GM19193 (cell line): ENCODE results near the gene MCOLN3.

Experiments
- POLR2A ChIP-seq: IDR thresholded peaks from 4 replicates; pipeline ENCODE4 v1.6.1; 2011; ENCODE audit not compliant: insufficient read depth, insufficient read length; ENCODE audit errors: extremely low read depth

The MCOLN3 gene

GRCh38 chr1:85061711-85062424 is 13.6 kb upstream of the MCOLN3 start:
- TF ChIP-seq POLR2A = no peak

GRCh38 chr1:85060038-85060437 is 11.7 kb upstream of the MCOLN3 start:
- no peak for TF ChIP-seq POLR2A

- TF ChIP-seq POLR2A = no peak
Observed at GRCh38 chr1:85059563-85059962, 11.3 kb upstream of the MCOLN3 start.

- no peak for TF ChIP-seq POLR2A
Observed at GRCh38 chr1:85058786-85059185, 10.5 kb upstream of the MCOLN3 start.

- TF ChIP-seq POLR2A = no peak
Observed at GRCh38 chr1:85058311-85058710, 10.0 kb upstream of the MCOLN3 start.

GRCh38 chr1:85054664-85055063 is 6.4 kb upstream of the MCOLN3 start:
- no peak for TF ChIP-seq POLR2A

- no peak for TF ChIP-seq POLR2A
Observed at GRCh38 chr1:85049735-85050166, 1.5 kb upstream of the MCOLN3 start.

GRCh38 chr1:85047472-85048295 is 616 bp downstream of the MCOLN3 start:
- TF ChIP-seq POLR2A = no peak

- no peak for TF ChIP-seq POLR2A
Observed at GRCh38 chr1:85047144-85047471, 1.2 kb downstream of the MCOLN3 start.

GRCh38 chr1:85042413-85042812 is 5.9 kb downstream of the MCOLN3 start:
- TF ChIP-seq POLR2A = no peak

GRCh38 chr1:85041793-85042192 is 6.5 kb downstream of the MCOLN3 start:
- no peak for TF ChIP-seq POLR2A

GRCh38 chr1:85033221-85033620 is 15.1 kb downstream of the MCOLN3 start:
- no peak for TF ChIP-seq POLR2A

GRCh38 chr1:85030536-85030935 is 17.8 kb downstream of the MCOLN3 start:
- TF ChIP-seq POLR2A = no peak

- no peak for TF ChIP-seq POLR2A
Observed at GRCh38 chr1:85028151-85028550, 20.1 kb downstream of the MCOLN3 start.

GRCh38 chr1:85027242-85027983 is 20.9 kb downstream of the MCOLN3 start:
- TF ChIP-seq POLR2A = no peak

- TF ChIP-seq POLR2A = no peak
Observed at GRCh38 chr1:85025940-85026339, 22.4 kb downstream of the MCOLN3 start.

- no peak for TF ChIP-seq POLR2A
Observed at GRCh38 chr1:85024736-85025135, 23.6 kb downstream of the MCOLN3 start.

- no peak for TF ChIP-seq POLR2A
Observed at GRCh38 chr1:85022700-85023099, 25.6 kb downstream of the MCOLN3 start.
